Measurements from ENCODE around the gene EEPD1.
"Not testable (repeated sequence)": the region's sequence is repeated elsewhere in the genome, so short reads cannot be mapped to it uniquely, and the experiment has no call there.

EEPD1 gene

DNA sequence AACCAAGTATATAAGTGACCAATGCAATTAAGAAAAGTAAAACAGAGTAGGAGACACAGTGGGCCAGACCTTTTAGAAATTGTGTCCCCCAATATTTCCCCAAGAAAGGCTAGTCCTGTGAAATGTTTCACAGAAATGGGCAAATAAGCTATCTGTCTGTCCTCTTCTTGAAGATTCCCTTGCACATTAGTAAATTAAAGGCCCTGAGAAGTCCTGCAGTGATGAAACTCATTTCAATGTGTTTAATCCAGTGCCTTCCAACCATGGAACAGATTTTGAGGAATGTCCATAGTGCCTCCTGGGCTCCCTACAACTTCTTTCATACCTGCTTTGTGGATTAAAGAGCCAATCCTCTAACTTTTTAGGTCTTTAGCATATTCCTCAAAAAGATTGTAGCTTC is 11.2 kb upstream of the EEPD1 start:
- Mint-ChIP-seq H3K4me1 (ENCODE audit: low read depth) (no peaks in the 10 kb centered on the region), H3K36me3 (peaks cover 2% of the 10 kb centered on the region), H3K27ac (no peak overlapping the region), H3K27me3 (no peaks in the 10 kb centered on the region), H3K9me3 (ENCODE audit: low read depth) (no peaks in the 10 kb centered on the region), H3K4me3 (no peak overlapping the region)

GRCh38 chr7:36144189-36144588 is 8.9 kb upstream of the EEPD1 start:
- H3K4me3 Mint-ChIP-seq: no peak overlapping the region
- H3K27me3 Mint-ChIP-seq: no peaks in the 10 kb centered on the region
- H3K4me1 Mint-ChIP-seq (ENCODE audit: low read depth): no peaks in the 10 kb centered on the region
- H3K27ac Mint-ChIP-seq: no peak overlapping the region
- H3K9me3 Mint-ChIP-seq (ENCODE audit: low read depth): no peaks in the 10 kb centered on the region
- H3K36me3 Mint-ChIP-seq: peaks cover 2% of the 10 kb centered on the region

DNA sequence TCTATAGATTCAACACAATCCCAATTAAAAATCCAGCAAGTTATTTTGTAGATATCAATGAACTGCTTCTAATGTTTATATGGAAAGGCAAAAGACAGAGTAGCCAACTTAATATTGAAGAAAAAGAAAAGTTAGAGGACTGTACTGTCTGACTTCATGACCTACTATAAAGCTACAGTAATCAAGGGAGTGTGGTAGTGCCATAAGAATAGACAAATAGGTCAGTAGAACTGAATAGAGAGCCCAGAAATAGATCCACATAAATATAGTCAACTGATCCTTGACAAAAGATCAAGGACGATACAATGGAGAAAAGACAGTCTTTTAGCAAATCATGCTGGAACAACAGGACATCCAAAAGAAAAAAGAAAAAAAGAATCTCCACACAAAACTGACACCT is 7.4 kb upstream of the EEPD1 start:
- no peaks in the 10 kb centered on the region for H3K4me1 Mint-ChIP-seq (ENCODE audit: low read depth)
- H3K27me3 Mint-ChIP-seq: no peaks in the 10 kb centered on the region
- H3K27ac Mint-ChIP-seq: no peak overlapping the region

GRCh38 chr7:36147361-36147760 is 5.7 kb upstream of the EEPD1 start:
- Mint-ChIP-seq H3K36me3 (no peaks in the 10 kb centered on the region), H3K9me3 (ENCODE audit: low read depth) (no peaks in the 10 kb centered on the region), H3K27me3 (no peaks in the 10 kb centered on the region), H3K27ac (no peak overlapping the region), H3K4me1 (ENCODE audit: low read depth) (peaks cover 6% of the 10 kb centered on the region), H3K4me3 (no peak overlapping the region)

More for the DNA sequence above, 7.4 kb upstream of the EEPD1 start:
- H3K4me3 Mint-ChIP-seq: no peak overlapping the region
- H3K9me3 Mint-ChIP-seq (ENCODE audit: low read depth): no peaks in the 10 kb centered on the region
- peaks cover 2% of the 10 kb centered on the region for H3K36me3 Mint-ChIP-seq

- Mint-ChIP-seq H3K27me3 (no peaks in the 10 kb centered on the region), H3K4me1 (ENCODE audit: low read depth) (peaks cover 6% of the 10 kb centered on the region), H3K27ac (no peak overlapping the region), H3K9me3 (ENCODE audit: low read depth) (no peaks in the 10 kb centered on the region), H3K4me3 (no peak overlapping the region), H3K36me3 (no peaks in the 10 kb centered on the region)
Observed at GRCh38 chr7:36148422-36149065, 4.5 kb upstream of the EEPD1 start.

DNA sequence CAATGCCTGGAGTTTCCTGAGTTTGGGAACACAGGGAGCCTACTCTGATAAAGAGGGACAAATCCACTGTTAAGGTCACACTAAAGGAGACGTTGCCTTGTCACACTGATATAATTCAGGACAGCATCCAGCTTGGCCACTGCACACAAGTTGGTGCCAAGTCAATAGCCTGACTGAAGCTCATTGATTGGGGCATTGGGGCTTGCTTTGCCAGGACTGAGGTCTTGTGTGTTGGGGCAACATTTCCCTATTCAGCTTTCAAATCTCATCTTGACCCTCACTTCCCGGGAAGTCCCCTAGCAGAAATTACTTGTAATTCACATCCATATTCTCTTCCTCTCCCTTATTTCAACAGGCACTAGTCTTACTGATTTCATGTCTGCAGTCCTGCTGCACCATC is 3.8 kb upstream of the EEPD1 start:
- H3K27ac Mint-ChIP-seq; H3K27me3 Mint-ChIP-seq; H3K4me3 Mint-ChIP-seq; H3K9me3 Mint-ChIP-seq (ENCODE audit: low read depth); H3K36me3 Mint-ChIP-seq: not testable (repeated sequence)
- H3K4me1 Mint-ChIP-seq (ENCODE audit: low read depth): peaks cover 10% of the 10 kb centered on the region

GRCh38 chr7:36149694-36150452 is 3.2 kb upstream of the EEPD1 start:
- Mint-ChIP-seq H3K36me3 (no peaks in the 10 kb centered on the region), H3K27ac (no peak overlapping the region), H3K27me3 (no peaks in the 10 kb centered on the region), H3K4me1 (ENCODE audit: low read depth) (peaks cover 10% of the 10 kb centered on the region), H3K9me3 (ENCODE audit: low read depth) (no peaks in the 10 kb centered on the region), H3K4me3 (no peak overlapping the region)

GRCh38 chr7:36151921-36152755 is 916 bp upstream of the EEPD1 start:
- no peaks in the 10 kb centered on the region for H3K9me3 Mint-ChIP-seq (ENCODE audit: low read depth)
- H3K27me3 Mint-ChIP-seq: no peaks in the 10 kb centered on the region
- peak overlapping the region; percentile 81 for H3K4me3 Mint-ChIP-seq
- peak overlapping the region; percentile 54 for H3K27ac Mint-ChIP-seq
- H3K36me3 Mint-ChIP-seq: no peaks in the 10 kb centered on the region
- peaks cover 26% of the 10 kb centered on the region for H3K4me1 Mint-ChIP-seq (ENCODE audit: low read depth)

DNA sequence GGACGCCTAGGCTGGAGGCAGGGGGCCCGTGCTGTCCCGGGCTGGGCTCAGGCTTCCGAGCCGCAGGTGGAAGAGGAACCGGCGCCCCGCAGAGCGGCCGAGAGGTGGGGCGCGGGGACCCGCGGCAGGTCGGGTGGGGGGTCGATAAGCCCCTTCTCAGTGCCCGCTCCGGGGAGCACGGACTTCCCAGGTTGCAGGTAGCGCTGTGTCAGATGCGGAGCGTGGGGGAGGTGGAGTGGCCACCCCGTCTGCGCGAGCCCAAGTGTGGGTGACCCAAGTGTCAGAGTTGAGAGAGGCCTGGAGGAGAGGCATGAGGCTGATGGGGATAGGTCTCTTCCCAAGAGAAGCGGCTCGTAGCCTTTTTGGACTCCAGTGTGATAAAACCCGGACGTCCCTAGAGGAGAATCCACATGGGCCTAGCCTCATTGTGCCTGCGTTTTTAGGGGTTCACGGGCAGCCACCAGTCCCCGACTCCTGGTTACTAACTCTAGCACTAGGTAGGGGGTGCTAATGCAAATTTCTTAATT is 580 bp downstream of the EEPD1 start:
- Mint-ChIP-seq H3K36me3 (no peaks in the 10 kb centered on the region), H3K27ac (no peak overlapping the region), H3K9me3 (ENCODE audit: low read depth) (no peaks in the 10 kb centered on the region), H3K4me3 (peak overlapping the region; percentile 83), H3K27me3 (no peaks in the 10 kb centered on the region), H3K4me1 (ENCODE audit: low read depth) (peaks cover 27% of the 10 kb centered on the region)

GRCh38 chr7:36154255-36155212 is 1.5 kb downstream of the EEPD1 start:
- peak overlapping the region; percentile 83 for H3K4me3 Mint-ChIP-seq
- H3K27ac Mint-ChIP-seq: no peak overlapping the region
- no peaks in the 10 kb centered on the region for H3K9me3 Mint-ChIP-seq (ENCODE audit: low read depth)
- H3K27me3 Mint-ChIP-seq: no peaks in the 10 kb centered on the region
- no peaks in the 10 kb centered on the region for H3K36me3 Mint-ChIP-seq
- peaks cover 27% of the 10 kb centered on the region for H3K4me1 Mint-ChIP-seq (ENCODE audit: low read depth)

- Mint-ChIP-seq H3K9me3 (ENCODE audit: low read depth) (no peaks in the 10 kb centered on the region), H3K27me3 (no peaks in the 10 kb centered on the region), H3K4me1 (ENCODE audit: low read depth) (peaks cover 29% of the 10 kb centered on the region), H3K27ac (no peak overlapping the region), H3K36me3 (peaks cover 3% of the 10 kb centered on the region), H3K4me3 (peak overlapping the region; percentile 30)
Observed at GRCh38 chr7:36155811-36156361, 2.8 kb downstream of the EEPD1 start.

DNA sequence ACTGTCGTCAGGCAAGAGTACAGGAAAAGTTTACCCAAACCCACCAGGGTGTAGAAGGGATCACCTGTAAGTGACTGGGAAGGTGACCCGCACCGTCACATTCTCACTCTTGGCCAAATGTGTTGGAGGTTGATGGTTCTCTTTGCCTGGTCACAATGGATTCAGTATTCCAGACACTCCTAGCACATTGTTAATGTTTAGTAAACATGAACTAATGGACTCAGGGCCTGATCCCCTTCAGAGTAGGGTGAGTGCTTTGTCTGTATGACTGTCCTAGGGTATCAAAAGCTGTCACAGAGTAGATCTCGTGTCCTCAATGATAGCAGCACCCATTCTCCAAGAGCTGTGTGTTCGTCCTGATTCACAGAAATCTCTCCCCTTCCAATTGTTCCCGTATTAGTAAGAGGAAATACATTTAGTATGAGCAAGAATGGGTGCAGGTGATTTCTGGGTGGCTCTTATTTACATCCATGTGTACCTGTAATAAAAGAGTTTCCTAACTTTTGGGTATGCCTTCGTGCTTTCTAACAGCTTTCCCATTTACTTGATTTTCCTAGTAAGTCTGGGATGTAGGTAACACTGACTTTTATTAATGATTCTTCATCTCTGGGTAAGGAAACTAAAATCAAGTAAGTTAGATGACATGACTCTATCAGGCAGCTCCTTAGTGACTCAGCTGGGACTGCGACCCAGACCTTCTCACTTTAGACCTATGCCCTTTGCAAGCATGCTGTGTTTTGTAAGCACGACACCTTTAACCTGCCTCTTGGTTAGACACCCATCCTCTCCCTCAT is 4.7 kb downstream of the EEPD1 start:
- no peaks in the 10 kb centered on the region for H3K27me3 Mint-ChIP-seq
- no peak overlapping the region for H3K27ac Mint-ChIP-seq
- H3K36me3 Mint-ChIP-seq: peaks cover 3% of the 10 kb centered on the region
- peaks cover 23% of the 10 kb centered on the region for H3K4me1 Mint-ChIP-seq (ENCODE audit: low read depth)
- no peak overlapping the region for H3K4me3 Mint-ChIP-seq
- no peaks in the 10 kb centered on the region for H3K9me3 Mint-ChIP-seq (ENCODE audit: low read depth)

- Mint-ChIP-seq H3K4me1 (ENCODE audit: low read depth) (peaks cover 23% of the 10 kb centered on the region), H3K4me3 (no peak overlapping the region), H3K27ac (no peak overlapping the region), H3K36me3 (peaks cover 3% of the 10 kb centered on the region), H3K9me3 (ENCODE audit: low read depth) (no peaks in the 10 kb centered on the region), H3K27me3 (no peaks in the 10 kb centered on the region)
Observed at GRCh38 chr7:36158321-36158605, 5.2 kb downstream of the EEPD1 start.

Measured in activated naive CD8-positive, alpha-beta T cell (primary cell).